GM19463 (cell line): ENCODE results near the gene BOD1L1.
A peak's percentile ranks its signal among the peaks of the same experiment; 100 is the strongest.
"Not testable (repeated sequence)": the region's sequence is repeated elsewhere in the genome, so short reads cannot be mapped to it uniquely, and the experiment has no call there.

Experiments
- ATAC-seq: cut with Tn5 transposase; IDR thresholded peaks from one replicate; pipeline ENCODE4 v1.9.1; 2021; ENCODE audit warnings: mild to moderate bottlenecking, moderate library complexity; ENCODE audit not compliant: unreplicated experiment

Gene BOD1L1

DNA sequence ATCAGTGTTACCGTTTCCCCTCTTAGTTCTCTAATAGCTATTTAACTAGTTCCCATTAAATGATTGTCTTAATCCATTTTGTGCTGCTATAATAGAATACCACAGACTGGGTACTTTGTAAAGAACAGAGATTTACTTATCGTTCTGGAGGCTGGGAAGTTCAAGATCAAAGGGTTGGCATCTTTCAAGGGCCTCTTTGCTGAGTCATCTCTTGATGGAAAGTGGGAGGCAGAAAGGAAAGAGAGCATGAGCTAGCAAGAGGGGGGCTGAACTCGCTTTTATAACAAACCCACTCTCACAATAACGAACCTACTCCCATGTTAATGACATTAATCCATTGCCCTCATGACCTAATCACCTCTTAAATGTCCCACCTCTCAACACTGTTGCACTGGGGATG is 65.9 kb downstream of the BOD1L1 start:
- ATAC-seq = no peak

DNA sequence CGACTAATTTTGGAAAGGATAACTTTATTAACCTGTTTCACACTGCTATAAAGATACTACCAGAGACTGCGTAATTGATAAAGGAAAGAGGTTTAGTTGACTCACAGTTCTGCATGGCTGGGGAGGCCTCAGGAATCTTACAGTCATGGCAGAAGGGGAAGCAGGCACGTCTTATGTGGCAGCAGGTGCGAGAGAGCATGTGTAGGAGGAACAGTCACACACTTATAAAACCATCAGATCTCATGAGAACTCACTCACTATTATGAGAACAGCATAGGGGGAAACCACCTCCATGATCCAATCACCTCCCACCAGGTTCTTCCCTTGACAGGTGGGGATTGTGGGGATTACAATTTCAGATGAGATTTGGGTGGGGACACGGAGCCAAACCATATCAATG is 67.4 kb downstream of the BOD1L1 start:
- not testable (repeated sequence) for ATAC-seq

DNA sequence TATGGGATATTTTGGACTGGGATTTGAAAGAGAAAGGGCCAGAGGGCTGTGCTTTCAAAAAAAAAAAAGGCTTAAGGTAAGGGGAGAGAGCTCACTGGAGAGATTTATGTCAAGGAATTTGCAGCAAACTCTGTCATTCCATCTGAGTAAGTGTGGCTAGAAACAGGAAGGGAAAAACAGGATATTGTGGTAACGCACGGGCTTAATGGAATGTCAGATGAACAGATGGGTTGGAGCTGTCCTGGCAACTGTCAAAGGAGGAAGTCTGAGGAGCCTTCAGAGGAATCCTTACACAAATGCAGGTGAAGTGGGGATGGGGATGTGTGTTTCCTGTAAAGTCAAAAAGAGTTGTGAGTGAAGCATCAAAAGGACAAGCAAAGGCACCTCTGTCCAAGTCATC is 68.1 kb downstream of the BOD1L1 start:
- ATAC-seq = no peak

DNA sequence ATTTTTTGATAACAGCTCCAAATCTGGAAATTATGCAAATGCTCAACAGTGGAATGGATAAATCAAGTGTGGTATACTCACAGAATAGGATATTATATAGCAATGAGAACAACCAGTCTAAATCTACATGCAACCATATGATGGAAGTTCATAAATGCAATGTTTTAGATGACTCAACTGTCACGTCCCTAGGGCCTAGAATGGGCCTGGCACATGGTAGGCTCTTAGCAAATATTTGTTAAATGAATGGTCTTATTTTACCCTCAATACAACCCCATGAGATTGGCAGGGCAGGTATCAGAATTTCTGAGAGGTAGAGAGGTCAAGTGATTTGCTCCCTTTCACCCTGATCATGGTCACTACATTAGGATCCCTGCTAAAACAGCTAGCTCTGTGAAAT is 68.6 kb downstream of the BOD1L1 start:
- ATAC-seq = no peak

DNA sequence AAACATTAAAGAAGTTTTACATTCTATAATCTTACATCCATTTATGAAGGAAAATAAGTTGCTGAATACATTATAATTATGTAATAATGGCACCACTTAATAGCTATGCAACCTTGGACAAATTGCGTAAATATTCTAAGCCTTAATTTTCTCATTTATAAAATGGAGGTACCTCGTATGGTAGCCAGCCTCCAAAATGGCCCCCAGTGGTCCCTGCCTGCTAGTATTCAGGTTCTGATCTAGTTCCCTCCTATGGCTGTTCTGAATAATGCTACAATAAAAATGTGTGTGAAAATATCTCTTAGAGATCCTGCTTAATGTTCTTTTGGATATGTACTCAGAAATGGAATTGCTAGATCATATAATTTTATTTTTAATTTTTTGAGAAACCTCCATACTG is 72.2 kb downstream of the BOD1L1 start:
- no peak for ATAC-seq

DNA sequence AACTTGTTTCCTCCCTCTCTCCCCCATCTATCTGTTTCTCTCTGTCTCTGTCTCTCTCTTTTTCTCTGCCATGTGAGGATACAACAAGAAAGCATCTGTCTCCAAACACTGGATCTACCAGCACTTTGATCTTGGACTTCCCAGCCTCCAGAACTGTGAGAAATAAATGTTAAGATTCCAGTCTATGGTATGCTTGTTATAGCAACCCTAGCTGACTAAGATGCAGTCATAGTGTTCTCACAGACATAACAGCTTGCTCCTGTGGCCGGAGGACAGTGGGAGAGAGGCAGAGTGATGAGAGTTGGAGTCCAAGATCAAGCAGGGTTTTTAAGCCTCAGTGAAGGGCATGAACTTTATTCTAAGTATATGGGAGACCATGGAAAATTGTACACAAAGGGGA is 74.4 kb downstream of the BOD1L1 start:
- ATAC-seq = no peak

DNA sequence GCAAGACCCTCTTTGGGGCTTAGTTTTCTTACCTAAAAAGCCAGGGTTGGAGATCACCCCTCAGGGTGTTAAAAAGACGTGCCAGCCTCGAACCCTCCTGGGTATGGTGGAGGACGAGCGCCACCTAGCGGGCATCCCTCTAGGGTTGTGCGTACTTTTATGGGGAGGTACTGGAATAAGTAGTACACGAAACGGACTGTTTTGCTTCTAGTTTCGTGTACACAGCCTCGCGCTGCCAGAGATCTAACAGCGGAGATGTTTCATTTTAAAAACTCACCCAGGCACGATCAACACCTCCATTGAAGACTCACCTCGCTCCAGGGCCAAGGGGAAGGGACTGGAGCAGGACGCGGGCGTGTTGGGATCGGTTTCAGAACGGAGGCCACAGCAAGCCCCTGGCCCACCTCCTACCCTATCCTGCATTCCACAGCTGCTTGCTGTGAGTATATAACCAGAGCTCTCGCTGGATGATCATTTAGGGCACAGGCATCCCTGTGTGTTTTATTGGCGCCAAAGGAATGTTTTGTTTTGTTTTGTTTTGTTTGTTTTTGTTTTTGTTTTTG is 78.5 kb downstream of the BOD1L1 start:
- ATAC-seq = peak; percentile 70

DNA sequence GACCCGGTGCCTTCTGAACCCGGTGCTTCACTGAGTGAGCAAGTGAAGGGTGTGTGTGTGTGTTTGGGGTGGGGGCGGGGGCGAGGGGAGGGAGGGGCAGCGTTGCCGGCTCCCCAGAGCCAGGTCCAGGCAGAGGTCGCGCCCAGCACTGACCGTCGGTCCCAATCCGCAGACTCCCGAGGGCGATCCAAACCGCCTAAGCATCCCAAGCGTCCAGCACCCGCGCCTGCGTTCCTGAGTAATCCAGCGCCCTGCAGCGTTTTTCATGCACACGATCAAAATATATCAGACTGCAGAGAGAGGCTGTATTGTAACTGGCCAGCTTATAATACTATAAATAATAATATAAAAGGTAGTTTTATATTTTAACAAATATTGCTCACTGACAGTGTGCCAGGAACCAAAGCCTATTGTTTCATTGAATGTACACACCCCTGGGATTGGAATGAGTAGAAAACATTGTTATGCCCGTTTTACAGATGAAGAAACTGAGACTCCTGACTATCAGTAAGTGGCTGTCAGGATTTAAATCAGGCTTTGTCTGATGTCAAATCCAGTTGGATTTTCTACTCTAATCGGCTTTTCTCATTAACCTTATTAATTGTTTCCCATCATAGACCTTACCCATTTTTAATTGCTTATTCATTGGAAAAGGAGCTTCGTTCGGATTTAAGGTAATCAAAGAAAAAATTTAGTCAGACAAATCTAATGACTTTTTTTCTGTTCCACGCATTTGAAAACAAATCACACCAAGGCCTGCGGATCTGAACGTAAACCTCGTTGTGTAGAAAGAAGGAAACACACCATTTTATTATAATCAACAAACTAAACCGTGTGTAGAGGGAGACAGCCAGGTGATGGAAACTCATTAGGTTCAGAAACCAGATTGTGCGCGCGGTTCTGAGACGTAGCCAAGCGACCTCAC is 79.2 kb downstream of the BOD1L1 start:
- no peak for ATAC-seq

DNA sequence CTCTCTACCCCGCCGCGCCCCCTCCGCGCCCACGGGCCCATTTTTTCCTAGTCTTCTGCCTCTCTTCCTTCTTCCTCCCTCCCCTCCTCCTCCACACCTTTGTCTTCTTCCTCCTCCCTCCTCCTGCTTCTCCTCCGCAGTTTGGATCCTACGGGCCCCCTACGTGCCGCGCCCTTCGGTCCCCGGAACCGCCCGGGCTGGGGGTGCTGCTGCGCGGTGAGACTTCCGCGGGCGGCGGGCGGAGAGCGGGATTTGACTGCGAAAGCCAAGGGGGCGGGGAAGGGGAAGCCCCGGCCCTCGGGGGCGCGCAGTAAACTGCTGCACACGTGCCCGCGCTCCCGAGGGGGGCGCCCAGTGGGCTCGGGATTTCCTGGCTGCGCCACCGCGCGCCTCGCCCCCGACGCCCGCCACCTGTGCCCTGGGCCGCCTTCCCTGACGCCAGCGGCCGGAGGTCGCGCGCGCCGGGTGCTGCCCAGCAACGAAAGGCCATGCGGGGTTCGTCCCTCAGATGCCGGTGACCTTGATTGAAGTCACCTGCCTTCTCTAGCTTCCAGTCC is 80.0 kb downstream of the BOD1L1 start:
- ATAC-seq = no peak

DNA sequence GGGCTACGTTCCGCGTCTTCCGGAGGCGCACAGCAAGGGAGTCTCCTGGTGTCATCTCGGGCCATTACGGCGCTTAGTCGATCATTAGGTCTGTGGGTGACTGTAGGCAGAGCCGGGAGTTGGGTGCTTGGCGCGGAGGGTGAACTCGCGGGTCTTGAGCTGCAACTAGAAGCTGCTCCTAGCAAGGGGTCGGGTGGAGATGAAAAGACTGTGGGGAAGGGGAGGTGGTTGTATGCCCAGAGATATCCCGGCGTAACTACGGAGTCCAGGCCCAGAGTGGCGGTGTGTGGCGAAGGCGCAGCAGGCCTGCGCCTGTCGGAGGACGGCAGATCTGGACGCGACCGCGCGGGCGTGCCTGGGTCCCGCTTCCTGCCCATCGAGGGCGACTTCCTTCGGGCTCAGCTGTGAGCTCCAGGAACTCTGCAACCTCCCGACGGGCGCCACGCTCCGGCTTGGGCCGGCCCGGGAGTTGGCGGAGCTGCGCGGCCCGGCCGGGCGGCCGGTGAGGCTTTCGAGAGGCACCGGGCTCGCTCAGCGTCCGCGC is 80.5 kb downstream of the BOD1L1 start:
- no peak for ATAC-seq

DNA sequence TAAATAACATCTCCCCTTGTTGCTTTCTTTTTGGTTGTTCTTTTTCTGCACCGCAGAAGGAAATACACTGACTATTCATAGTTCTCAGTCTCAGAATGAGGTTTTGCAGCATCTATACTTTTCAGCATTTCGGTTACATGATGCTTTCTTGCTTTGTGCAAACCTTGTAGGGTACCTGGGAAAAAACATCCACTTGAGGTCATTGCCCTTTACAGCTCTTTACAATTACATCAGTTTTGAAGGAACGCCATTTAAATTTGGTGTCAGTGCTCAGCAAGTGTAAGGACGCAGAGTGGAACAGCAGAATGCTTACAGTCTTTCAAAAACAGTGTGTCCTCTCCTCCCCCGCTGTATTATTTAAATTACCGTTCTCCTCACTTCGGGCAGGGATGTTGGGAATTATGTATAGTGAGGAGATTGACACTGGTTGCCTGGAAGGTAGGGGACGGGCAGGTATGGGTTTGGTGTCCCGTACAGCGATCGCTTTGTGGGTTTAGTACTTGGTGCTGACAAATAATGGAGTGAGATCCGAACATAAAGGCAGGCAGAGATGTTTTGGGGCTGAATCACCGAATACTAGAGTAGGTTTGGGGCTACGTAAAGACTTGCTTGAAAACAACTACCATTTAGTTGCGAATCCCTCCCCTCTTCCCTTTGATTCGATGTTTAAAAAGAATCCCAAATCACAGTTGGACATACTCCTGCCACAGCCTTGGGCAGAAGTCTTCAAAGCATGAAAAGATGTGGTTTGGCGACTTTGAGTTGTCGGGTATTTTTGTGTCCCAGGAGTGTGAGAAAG is 81.2 kb downstream of the BOD1L1 start:
- no peak for ATAC-seq

DNA sequence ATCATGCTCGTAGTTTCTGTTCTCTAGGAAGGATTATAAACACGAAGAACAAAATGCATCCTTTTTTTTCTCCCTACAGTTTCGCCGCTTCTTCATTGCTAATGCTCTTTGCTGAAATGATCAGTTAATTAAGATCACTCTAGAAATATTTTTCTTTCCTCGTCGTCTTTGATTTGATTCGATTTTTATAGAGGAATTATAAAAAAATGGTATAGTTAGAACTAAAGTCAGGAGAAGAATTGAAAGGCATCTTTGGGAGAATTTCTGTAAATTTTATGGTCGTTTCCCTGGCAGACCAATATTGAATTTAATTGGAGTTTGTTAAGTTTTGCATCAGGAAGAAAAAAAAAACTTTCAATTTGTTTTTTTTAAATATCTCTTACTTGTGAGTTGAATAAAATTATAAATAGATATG is 82.1 kb downstream of the BOD1L1 start:
- no peak for ATAC-seq

DNA sequence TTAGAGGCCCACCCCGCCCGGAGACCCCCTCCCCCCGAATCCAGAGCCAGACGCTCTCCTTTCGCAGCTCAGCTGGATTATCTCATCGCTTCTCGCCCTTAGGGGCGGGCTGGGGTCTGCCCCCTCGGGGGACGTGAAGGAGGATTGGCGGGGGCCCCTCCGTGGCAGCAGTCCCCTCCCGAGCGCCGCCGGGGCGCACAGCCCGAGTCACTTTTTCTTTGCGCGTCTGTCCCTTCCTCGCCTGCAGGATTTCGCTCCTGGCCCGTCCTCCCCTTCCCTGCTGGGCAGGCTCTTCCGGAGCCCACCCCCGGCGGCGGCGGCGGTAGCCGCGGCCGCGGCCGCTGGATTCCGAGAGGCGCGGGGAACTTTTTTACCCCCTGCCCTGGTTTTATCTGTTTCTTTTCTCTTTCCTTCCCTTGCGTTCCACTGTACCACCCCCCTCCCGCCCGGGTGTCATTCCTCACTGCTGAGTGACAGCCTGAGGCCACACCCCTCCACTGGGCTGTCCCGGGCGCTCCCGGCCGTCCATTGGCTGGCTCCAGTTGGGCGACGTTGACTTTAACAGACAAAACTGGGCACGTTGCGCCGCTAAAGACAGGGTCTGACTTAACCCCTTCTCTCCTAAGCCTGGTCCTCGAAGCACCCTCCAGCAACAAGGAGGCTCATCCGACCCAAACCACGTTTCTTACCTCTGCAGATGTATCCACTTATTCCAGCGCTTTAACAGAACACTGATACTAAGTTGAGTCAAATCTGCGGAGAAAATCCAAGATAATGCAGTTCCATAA is 82.7 kb downstream of the BOD1L1 start:
- ATAC-seq = peak; percentile 49

DNA sequence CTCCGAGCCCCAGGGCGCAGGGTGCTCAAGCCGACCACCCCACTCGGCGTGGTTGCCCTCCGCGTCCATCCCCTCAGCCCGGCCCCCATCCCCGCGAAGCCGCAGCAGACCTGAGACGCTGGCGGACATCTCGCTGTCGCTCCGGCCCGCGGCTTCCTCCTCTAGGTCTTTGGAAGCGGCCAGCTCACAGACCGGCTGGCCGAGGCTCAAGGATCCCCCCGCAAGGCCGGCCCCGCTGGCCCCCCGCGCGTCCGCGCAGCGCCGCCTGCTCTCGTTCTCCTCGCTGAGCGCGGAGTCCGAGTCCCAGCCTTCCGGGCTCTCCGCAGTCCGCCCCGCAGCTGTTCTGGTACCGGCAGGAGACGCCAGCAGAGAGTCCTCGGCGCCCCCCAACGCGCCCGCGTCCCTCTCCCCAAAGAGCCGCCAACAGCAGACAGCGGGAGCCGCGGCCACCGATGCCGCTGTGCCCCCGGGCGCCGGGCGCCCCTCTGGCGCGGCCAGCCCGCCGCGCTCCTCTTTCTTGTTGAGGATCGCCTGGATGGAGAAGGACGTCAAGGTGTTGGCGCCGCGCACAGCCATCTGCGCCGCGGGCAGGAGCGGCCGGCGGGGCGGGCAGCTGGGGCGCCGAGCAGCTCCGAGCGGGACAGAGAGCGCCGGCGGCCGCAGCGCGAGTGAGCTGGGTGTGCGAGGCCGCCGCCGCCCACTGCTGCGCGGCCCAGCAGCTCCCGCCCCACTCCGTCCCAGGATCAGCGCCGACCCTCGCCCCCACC is 83.5 kb downstream of the BOD1L1 start, which contains the start of gene NKX3-2:
Gene NKX3-2, minus strand, starts transcription at position 670 of the 767 bp plus-strand sequence. Its CDS starts 94 bp downstream, at position 576.
- no peak for ATAC-seq

DNA sequence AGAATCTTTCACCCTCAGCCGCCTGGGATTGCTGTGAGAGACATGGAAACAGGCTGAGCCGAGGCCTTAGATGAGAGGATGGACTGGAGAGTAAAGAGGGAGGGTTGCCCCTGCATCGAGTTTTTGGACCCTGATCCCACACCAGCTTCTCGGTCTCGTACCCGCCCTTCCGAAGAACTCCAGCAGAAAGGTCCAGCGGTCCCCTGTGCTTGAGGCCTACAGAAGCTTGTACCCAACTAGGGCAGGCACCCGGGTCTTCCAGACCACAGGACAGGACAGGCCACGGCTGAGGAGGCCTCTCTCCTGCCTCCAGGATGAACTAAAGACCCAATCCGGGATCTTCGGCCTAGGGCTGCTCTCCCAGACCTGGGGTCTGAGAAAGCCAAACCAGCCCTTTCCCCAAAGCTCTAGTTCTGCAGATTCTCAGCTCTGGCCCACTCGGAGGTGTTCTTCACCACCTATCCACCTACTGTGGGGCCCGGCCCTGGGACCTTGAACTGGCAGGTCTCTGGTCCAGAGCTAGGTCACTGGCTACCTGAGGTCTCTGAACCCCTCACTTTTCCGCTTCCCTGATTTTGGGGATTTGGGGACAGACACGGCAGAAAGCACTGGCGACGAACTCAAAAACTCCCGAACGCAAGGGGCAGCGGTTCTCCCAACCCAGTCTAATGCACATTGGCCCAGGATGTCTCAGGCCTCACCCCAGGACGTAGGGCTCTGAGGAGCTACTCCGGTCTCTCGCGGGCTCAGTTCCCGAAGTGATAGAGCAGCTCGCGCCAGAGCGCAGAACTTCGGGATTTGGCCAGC is 84.3 kb downstream of the BOD1L1 start:
- ATAC-seq = no peak

DNA sequence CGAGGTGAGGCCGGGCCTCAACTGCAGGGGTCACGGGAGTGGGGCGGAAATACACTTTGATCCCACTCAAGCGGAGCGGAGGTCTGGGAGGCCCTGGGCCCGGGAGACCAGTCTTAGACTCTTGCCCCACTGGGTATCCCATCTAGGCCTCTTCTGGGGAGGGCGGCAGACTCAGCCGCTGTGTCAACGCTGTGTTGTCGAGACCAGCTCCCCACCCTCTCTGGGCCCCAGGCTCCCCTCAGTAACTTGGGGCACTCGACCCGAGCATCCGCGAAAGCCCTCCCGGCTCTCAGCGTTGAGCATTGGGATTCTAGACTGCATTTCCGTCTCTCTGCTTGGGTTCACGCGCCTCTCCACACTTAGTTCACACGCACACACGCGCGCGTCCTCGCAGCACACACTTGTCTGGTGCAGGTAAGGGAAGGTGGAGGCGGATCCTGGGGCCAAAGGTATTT is 84.9 kb downstream of the BOD1L1 start:
- no peak for ATAC-seq

DNA sequence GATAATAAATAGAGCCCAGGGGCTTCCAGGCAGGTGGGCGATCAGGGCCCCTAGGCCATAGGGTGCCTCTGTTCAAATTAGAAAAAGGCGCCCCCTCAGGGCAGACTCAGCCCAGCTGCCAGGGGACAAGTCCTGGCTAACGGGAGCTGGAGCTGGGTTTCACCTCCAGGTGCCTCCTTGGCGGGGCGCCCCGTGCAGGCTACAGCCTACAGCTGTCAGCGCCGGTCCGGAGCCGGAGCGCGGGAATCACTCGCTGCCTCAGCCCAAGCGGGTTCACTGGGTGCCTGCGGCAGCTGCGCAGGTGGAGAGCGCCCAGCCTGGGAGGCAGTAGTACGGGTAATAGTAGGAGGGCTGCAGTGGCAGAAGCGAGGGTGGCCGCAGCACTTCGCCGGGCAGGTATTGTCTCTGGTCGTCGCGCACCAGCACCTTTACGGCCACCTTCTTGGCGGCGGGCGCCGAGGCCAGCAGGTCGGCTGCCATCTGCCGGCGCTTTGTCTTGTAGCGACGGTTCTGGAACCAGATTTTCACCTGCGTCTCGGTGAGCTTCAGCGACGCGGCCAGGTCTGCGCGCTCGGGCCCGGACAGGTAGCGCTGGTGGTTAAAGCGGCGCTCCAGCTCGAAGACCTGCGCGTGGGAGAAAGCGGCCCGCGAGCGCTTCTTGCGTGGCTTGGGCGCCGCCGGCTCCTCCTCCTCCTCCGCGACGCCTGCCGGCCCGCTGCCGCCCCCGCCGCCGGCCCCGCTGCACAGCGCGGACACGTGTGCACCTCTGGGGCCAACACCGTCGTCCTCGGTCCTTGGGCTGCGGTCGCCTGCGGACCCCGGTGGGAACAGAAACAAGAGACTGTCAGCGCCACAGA is 85.6 kb downstream of the BOD1L1 start:
- ATAC-seq = peak; percentile 30
